CD4-positive, alpha-beta T cell treated with Interferon alpha-2 for 1 hour (primary cell): ENCODE data around the gene ETV7.
A peak's percentile ranks its signal among the peaks of the same experiment; 100 is the strongest.
"Not testable (repeated sequence)": the region's sequence is repeated elsewhere in the genome, so short reads cannot be mapped to it uniquely, and the experiment has no call there.

Experiments used
- DNase-seq, 2 donors: peaks; one replicate each; pipeline ENCODE4 v3.0.0-alpha.2; 2020 to 2022

ETV7 gene

DNA sequence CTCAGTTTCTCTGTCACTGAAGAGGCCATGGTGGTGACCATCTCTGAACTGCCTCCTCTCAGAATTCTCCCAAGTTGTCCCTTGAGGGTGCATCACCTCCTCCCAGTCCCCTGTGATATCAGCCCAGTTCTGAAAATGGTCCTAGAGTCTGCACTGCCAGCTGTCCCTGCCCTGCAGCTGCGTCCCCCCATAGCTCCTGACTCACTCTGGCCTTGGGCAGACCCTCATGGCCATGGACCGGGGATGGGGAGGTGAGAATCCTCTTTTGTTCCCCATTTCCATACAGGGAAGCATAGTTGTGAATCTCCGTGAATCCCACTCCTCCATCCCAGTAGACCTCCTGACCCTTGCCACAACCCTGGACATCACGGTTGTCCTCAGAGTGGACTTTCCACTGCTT lies 4.5 kb downstream of the ETV7 start:
- no peak for DNase-seq

- no peak for DNase-seq
These were observed 5.7 kb downstream of the ETV7 start for GRCh38 chr6:36381502-36382389.

GRCh38 chr6:36380166-36380565 lies 7.3 kb downstream of the ETV7 start:
- DNase-seq, result no peak

DNA sequence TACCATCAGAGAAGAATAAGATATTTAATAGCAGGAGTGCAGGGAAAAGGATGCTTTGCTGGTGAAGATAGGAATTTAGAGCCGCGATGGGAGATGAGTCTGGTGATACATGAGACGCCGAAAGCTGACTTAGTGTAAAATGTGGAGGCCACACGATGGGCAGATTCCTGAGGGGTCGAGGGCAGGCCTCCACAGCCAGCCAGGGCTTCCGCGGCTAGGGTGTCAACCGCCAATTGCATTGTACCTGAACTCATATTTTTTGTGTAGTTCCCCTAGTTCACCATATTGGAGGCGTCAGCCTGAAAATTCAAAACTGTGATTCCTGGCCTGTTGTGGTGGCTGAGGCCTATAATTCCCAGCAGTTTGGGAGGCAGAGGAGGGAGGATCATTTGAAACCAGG lies 8.5 kb downstream of the ETV7 start:
- no peak for DNase-seq

DNA sequence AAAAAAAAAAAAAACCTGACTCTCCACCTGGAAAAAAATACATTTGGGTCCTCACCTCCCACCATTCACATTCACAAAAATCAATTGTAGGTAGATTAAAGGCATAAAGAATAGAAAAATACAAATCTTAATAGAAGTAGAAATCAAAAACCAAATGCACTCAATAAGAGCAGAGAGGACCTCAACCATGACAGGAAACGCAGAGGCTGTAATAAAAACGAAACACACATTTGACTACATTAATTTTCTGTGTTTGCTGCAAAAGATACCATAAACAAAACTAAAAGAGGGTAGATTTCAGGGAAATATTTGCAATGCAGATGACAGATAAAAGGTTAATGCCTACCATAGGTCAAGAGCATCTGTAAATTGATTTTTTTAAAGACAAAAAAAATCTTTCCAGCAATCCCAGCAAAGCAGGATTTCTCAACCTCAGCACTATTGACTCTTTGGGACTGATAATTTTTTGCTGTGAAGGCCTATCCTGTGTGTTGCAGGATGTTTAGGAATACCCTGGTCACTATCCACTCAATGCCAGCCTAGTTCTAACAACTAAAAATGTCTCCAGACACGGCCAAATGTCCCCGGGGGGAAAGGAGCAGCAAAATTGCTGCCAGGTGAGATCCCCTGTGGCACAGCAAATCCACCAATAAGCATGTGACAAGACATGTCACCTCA lies 9.1 kb downstream of the ETV7 start:
- no peak for DNase-seq

- no peak for DNase-seq
These were observed 9.9 kb downstream of the ETV7 start for GRCh38 chr6:36377594-36377993.

DNA sequence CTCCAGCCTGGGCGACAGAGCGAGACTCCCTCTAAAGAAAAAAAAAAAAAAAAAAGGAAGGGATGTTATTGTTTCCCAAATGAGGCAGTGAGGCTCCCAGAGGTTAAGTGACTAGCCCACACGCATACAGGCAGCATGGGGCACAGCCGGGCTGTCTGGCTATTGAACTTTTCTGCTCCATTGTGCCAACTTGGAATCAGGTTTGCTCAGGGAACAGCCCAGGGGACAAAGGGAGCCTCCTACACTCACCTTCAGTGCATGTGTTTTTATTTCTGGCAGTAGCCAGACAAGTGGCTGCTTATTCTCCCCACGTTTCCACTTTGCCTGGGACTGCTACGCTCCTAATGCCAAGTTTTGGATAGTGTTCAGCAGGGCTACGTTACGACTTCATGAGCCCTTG lies 10.7 kb downstream of the ETV7 start:
- no peak for DNase-seq

GRCh38 chr6:36376183-36376582 lies 11.3 kb downstream of the ETV7 start:
- DNase-seq, result no peak

DNA sequence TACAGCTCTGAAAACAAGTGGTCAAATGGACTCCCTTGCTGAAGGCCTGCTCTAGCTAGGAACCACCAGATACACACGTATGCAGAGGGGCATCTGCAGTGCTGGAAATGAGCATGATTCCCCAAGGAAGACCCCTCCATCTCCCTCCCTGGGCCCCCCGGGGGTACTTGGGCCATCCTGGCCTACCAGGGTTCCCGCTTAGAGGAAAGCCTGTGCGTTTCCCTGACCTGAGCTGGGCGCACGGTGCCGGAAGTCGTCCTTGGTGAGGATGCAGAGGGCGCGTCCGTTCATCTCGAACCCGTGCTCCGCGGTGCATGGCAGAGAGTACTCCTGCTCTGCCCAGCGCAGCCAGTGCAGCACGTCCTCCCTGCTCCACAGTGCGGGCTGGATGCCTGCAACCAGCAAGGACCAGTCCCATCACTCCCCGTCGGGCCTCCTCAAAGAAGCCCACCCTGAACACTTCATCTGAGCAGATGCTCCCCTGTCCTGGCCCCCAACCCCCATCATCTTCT lies 11.8 kb downstream of the ETV7 start:
- DNase-seq, result no peak

DNA sequence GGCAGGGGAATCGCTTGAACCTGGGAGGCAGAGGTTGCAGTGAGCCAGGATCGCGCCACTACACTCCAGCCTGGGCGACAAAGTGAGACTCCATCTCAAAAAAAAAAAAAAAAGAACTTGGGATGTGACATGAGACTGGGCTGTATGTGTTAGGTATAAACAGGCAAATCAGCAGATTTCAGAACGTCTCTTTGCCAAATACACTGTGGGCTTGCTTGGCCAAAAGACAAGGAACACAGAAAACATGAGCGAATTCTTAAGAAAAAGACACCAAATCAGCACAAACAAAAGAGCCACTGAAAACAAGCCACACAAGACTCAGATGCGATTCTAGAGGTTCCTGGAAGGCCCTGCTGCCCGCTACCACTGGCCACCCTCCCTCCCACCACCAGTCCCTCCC lies 12.5 kb downstream of the ETV7 start:
- no peak for DNase-seq

GRCh38 chr6:36374194-36374593 lies 13.3 kb downstream of the ETV7 start:
- no peak for DNase-seq

GRCh38 chr6:36373368-36374019 lies 14.0 kb downstream of the ETV7 start:
- no peak for DNase-seq

- no peak for DNase-seq
These were observed 15.4 kb downstream of the ETV7 start for GRCh38 chr6:36372088-36372487.

DNA sequence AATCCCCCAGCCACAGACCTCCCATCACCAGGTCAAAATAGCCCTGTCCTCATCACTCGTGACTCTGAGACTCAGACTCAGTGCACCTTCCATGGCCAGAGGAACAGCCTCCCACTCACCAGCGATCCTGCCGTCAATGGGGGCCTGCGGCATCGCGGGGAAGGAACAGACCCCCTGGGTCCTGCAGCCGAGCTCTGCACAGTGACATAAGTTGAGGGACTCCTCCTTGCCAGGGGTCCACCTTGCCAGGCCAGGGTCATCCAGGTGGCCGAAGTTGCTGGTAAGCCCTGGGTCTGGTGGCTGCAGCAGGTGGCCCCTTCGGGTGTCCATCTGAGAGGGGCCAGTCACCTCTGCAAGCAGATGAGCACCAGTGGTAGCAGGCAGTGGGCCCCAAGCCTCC lies 16.3 kb downstream of the ETV7 start:
- DNase-seq, result no peak

DNA sequence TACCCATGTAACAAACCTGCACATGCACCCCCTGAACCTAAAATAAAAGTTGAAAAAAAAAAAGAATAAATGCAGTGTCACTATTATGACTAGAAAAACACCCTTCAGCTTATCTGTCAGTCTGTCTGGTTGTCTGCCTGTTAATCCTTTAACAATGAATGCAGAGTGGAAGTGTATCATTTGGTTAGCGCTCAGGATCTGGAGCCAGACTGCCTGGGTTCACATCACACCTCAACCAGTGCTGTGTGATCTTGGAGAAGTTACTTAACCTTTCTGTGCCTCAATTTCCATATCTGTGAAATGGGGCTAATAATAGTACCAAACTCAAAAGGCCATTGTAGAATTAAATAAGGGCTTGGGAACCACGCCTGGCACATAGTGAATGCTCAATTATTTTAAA lies 16.8 kb downstream of the ETV7 start:
- no peak for DNase-seq

DNA sequence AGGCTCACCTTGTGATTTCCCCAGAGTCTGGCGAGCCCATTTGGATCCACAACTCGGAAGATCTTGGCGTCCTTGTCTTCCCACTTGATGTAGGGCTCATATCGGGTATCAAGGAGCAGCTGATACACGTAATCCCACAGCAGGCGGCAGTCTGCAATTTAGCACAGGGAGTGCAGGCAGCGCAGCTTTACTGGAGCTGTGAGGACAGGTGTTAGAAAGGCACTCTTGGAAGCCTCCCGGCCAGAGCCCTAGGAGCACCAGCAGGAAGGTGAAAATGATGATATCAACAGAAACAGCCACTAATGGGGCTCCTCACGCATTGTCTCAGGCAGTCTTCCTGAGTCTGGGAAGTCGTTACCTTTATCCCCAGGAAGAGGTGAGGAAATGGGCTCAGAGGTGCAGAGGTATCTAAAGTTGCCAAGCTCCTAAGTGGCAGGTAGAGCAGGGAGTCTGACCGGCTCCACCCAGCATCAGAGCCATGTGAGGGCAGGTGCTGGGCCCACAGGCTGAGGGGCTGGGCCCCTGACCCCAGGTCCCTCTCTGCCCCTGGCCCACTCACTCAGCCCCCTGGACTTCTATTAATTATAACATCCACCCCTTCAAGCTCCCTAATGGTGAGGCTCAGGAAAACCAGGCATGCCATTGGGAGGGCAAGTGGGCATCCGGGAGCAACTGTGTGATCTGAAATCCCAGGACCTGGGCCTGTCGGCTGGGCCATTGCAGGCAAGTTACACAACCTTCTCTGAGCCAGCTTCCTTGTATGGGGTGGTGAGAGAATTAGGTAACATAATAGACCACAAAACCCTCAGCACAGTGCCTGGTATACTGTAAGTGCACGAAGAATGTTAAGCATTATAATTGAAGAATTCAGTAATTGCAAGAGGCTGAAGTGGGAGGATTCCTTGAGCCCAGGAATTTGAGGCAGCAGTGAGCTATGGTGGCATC lies 18.3 kb downstream of the ETV7 start:
- DNase-seq, result peak in 1 of 2 donors; percentile 23

- DNase-seq, result no peak
These were observed 19.0 kb downstream of the ETV7 start for GRCh38 chr6:36368421-36368820.

GRCh38 chr6:36367743-36368142 lies 19.7 kb downstream of the ETV7 start:
- no peak for DNase-seq

DNA sequence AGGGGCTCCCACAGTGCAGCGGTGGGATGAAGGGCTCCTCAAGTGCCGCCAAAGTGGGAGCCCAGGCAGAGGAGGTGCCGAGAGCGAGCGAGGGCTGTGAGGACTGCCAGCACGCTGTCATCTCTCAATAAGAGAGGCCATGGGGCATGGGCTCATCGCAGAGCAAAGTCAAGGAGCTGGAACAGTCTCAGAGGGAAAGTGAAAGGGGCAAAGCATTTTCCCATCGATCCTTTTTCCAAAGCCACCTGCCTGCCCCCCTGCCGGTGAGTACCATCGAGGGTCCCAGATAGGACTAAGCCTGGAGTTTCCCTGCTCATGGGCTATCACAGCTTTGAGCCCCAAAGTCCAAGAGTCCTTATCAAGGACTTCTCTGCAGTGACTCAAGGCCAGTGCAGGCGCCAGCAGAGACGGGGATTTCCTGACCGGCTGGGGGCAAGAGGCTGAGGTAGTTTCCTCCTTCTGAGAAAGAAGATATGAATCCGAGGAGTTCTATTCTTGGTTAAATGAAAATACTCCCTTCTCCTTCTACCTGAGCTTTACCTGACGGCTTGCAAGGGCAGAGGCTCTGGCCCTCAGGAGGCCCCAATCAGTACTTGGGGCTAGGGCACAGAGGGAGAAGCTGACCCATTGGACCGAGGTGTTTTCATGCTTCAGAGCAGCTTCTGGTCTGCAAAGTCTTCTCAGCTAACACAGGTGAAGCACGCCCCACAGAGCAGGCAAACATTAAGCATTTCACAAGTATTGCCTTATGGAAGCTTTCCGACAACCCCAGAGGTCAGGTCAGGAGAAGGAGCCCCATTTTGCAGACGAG lies 22.6 kb downstream of the ETV7 start:
- peak in 1 of 2 donors; percentile 29 for DNase-seq

GRCh38 chr6:36364061-36364635 lies 23.3 kb downstream of the ETV7 start:
- not testable (repeated sequence) for DNase-seq

DNA sequence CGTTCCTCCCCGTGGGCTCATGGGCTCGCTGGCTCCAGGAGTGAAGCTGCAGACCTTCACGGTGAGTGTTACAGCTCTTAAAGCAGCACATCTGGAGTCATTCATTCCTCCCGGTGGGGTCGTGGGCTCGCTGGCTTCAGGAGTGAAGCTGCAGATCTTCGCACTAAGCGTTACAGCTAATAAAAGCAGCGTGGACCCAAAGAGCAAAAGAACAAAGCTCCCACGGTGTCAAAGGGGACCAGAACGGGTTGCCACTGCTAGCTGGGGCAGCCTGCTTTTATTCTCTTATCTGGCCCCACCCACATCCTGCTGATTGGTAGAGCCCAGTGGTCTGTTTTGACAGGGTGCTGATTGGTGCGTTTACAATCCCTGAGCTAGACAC lies 24.1 kb downstream of the ETV7 start:
- DNase-seq, result not testable (repeated sequence)
